ENCODE data around the gene SIRT7.

The SIRT7 gene

GRCh38 chr17:81915331-81915730 lies 2.6 kb downstream of the SIRT7 start:
- TF ChIP-seq CTCF (IDR thresholded peaks at IDR 0.05; ENCODE audit: borderline replicate concordance, control extremely low read depth, extremely low read depth, insufficient read depth, missing control alignments), result no peak
- in situ Hi-C loops (cut with MboI; ENCODE audit: low sequenced_read_pairs, unreplicated experiment), result no loop called here
- DNase-seq (ENCODE audit: low spot score), result no peak

- no peak for TF ChIP-seq CTCF (IDR thresholded peaks at IDR 0.05; ENCODE audit: borderline replicate concordance, control extremely low read depth, extremely low read depth, insufficient read depth, missing control alignments)
- no peak for DNase-seq (ENCODE audit: low spot score)
- in situ Hi-C loops (cut with MboI; ENCODE audit: low sequenced_read_pairs, unreplicated experiment), result no loop called here
Measured at GRCh38 chr17:81914103-81914850, 3.7 kb downstream of the SIRT7 start.

GRCh38 chr17:81913394-81914102 lies 4.4 kb downstream of the SIRT7 start:
- in situ Hi-C loops (cut with MboI; ENCODE audit: low sequenced_read_pairs, unreplicated experiment), result no loop called here
- no peak for TF ChIP-seq CTCF (IDR thresholded peaks at IDR 0.05; ENCODE audit: borderline replicate concordance, control extremely low read depth, extremely low read depth, insufficient read depth, missing control alignments)
- DNase-seq (ENCODE audit: low spot score), result no peak

GRCh38 chr17:81912441-81913309 lies 5.3 kb downstream of the SIRT7 start:
- TF ChIP-seq CTCF (IDR thresholded peaks at IDR 0.05; ENCODE audit: borderline replicate concordance, control extremely low read depth, extremely low read depth, insufficient read depth, missing control alignments), result no peak
- no peak for DNase-seq (ENCODE audit: low spot score)
- in situ Hi-C loops (cut with MboI; ENCODE audit: low sequenced_read_pairs, unreplicated experiment), result no loop called here

GRCh38 chr17:81911969-81912368 lies 6.0 kb downstream of the SIRT7 start:
- DNase-seq (ENCODE audit: low spot score), result no peak
- in situ Hi-C loops (cut with MboI; ENCODE audit: low sequenced_read_pairs, unreplicated experiment), result no loop called here
- TF ChIP-seq CTCF (IDR thresholded peaks at IDR 0.05; ENCODE audit: borderline replicate concordance, control extremely low read depth, extremely low read depth, insufficient read depth, missing control alignments), result no peak

GRCh38 chr17:81911277-81911961 lies 6.6 kb downstream of the SIRT7 start, which contains the start of gene PCYT2:
PCYT2 (minus strand) TSS chr17:81911399; CDS start chr17:81911355, 44 bp downstream.
- TF ChIP-seq CTCF (IDR thresholded peaks at IDR 0.05; ENCODE audit: borderline replicate concordance, control extremely low read depth, extremely low read depth, insufficient read depth, missing control alignments), result no peak
- in situ Hi-C loops (cut with MboI; ENCODE audit: low sequenced_read_pairs, unreplicated experiment), result no loop called here
- DNase-seq (ENCODE audit: low spot score), result peak; percentile 100

Data from GM13976 (cell line).